Activated T-cell treated with anti-CD3 and anti-CD28 coated beads for 24 hours (primary cell): ENCODE measurements around the gene FGF4.

Experiments used
- DNase-seq: peaks from one replicate; pipeline ENCODE4 v3.0.0-alpha.2; 2020; ENCODE audit warnings: low read depth

The FGF4 gene

DNA sequence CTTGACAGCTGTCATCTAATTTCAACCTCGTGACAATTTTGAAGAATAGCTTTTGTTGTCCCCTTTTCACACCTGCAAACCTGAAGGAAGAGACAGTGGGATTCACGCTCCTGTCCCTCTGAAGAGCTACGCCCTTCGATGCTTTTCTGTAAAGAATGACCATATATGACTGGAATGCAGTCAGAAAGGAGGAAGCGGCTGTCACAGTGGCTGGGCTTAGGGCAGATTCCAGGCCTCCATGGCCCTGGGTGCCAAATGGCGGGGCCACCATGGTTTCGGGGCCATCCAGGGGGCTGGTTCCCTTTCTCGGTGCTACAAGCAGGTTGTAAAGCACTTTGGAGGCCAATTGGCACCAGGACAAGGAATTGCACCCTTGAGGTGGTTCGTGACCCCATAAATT lies 49.1 kb downstream of the FGF4 start:
- no peak for DNase-seq

DNA sequence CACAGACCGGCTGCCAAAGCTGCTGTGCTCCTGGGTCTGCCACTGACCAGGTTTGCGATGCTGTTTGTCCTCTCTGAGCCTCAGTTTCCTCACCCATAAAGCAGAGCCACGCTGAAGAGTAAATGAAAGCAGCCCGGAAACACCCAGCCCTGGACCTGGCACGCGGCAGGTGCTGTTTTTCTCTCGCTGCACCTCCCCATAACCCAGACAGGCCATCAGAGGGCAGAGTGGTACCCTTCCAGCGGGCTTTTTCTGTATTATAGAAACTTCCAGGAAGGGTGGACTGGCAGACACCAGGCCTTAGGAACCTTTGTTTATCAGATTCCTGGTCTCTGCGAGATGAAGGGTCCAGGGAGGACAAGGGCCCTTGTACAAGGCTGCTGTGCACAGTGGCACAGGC lies 53.4 kb downstream of the FGF4 start:
- no peak for DNase-seq

DNA sequence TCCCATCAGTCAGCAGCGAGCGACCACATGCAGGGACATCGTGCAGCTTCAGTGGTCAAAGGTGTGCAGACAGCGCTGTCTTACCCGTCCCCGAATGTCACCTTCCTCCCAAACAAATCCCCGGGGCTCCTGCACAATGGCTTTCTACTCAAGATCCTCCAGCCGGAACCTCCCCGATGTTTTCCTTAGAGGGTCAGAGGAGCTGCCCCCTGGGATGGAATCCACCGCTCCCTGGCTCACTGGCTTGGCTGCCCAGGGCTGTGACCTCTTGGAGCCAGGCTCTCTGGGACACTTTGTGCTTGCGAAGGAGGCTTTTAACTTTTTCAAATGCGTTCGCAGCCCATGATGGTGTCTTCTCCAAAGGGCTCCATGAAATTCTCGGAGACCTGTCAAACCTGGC lies 54.0 kb downstream of the FGF4 start:
- DNase-seq, result no peak
